WTC11 (cell line): ENCODE measurements around the gene PCDH9. TPM values are rescaled to one million over a fixed set of nuclear protein-coding genes. Genes with fewer than 3 reads are reported as not detected.

Experiments
- ATAC-seq: fragments of 200-7000 bp; cut with Tn5 transposase; 2 replicates; pipeline ENCODE4 v1.10.0; 2021; ENCODE audit warnings: mild to moderate bottlenecking, moderate library complexity
- CTCF ChIA-PET: fragments of 300-600 bp; sonication (Branson Sonifier 250); formaldehyde crosslinking; loops from one replicate; lab custom pipeline; 2021; ENCODE audit warnings: antibody characterized with exemption; lab: Charles Lee
- POLR2A ChIA-PET: fragments of 350-600 bp; sonication (Branson Sonifier 250); formaldehyde crosslinking; loops from one replicate; lab custom pipeline; 2021; ENCODE audit warnings: antibody characterized with exemption; lab: Charles Lee
- DNase-seq: peaks from one replicate; pipeline ENCODE4 v3.0.0; 2021; ENCODE audit warnings: low spot score
- H3K27ac Mint-ChIP-seq: 2 replicates; pipeline ENCODE4 v1.8.0; 2021; ENCODE audit warnings: mixed read lengths
- H3K27me3 Mint-ChIP-seq: 2 replicates; pipeline ENCODE4 v1.8.0; 2021; ENCODE audit warnings: low read depth, mild to moderate bottlenecking, moderate library complexity, mixed read lengths
- H3K36me3 Mint-ChIP-seq: 2 replicates; pipeline ENCODE4 v1.8.0; 2021; ENCODE audit warnings: mixed read lengths
- H3K4me1 Mint-ChIP-seq: 2 replicates; pipeline ENCODE4 v1.8.0; 2022; ENCODE audit warnings: mixed read lengths
- H3K4me3 Mint-ChIP-seq: 2 replicates; pipeline ENCODE4 v1.8.0; 2021; ENCODE audit warnings: mild to moderate bottlenecking, moderate library complexity, mixed read lengths
- H3K9me3 Mint-ChIP-seq: 2 replicates; pipeline ENCODE4 v1.8.0; 2021; ENCODE audit warnings: mixed read lengths
- CREB1 ChIP-seq: sonication (generic); formaldehyde crosslinking; IDR thresholded peaks from 2 replicates; pipeline ENCODE4 v1.8.0; 2023; ENCODE audit warnings: mild to moderate bottlenecking, missing genetic modification reagents
- E2F5 ChIP-seq: sonication (generic); formaldehyde crosslinking; IDR thresholded peaks from 2 replicates; pipeline ENCODE4 v1.8.1; 2022; ENCODE audit warnings: mild to moderate bottlenecking, moderate library complexity, missing genetic modification reagents
- GTF2I ChIP-seq: fragments of 250-450 bp; sonication (Bioruptor Pico); conservative IDR thresholded peaks from 2 replicates; pipeline ENCODE4 v1.4.0; 2021; ENCODE audit warnings: mild to moderate bottlenecking
- JUN ChIP-seq: sonication (generic); formaldehyde crosslinking; IDR thresholded peaks from 2 replicates; pipeline ENCODE4 v1.8.0; 2023; ENCODE audit warnings: mild to moderate bottlenecking, missing genetic modification reagents
- MXD4 ChIP-seq: fragments of 250-450 bp; sonication (Bioruptor Pico); IDR thresholded peaks from 2 replicates; pipeline ENCODE4 v1.8.0; 2021; ENCODE audit warnings: mild to moderate bottlenecking, moderate library complexity, borderline replicate concordance
- PREB ChIP-seq: sonication (generic); formaldehyde crosslinking; IDR thresholded peaks from 2 replicates; pipeline ENCODE4 v1.8.1; 2022; ENCODE audit warnings: mild to moderate bottlenecking, missing genetic modification reagents, moderate library complexity, borderline replicate concordance
- RELA ChIP-seq: sonication (generic); formaldehyde crosslinking; IDR thresholded peaks from 2 replicates; pipeline ENCODE4 v1.8.1; 2022; ENCODE audit warnings: missing genetic modification reagents, mild to moderate bottlenecking, borderline replicate concordance
- RORB ChIP-seq: fragments of 250-450 bp; sonication (Bioruptor Pico); IDR thresholded peaks from 2 replicates; pipeline ENCODE4 v1.9.0; 2021; ENCODE audit warnings: mild to moderate bottlenecking
- SMAD3 ChIP-seq: sonication (generic); formaldehyde crosslinking; IDR thresholded peaks from 2 replicates; pipeline ENCODE4 v1.8.0; 2022; ENCODE audit warnings: missing genetic modification reagents, mild to moderate bottlenecking, borderline replicate concordance
- SOX15 ChIP-seq: fragments of 250-450 bp; sonication (Bioruptor Pico); IDR thresholded peaks from 2 replicates; pipeline ENCODE4 v1.9.0; 2021; ENCODE audit warnings: mild to moderate bottlenecking
- USF1 ChIP-seq: sonication (generic); formaldehyde crosslinking; IDR thresholded peaks from 2 replicates; pipeline ENCODE4 v1.8.0; 2022; ENCODE audit warnings: mild to moderate bottlenecking, missing genetic modification reagents
- ZNF121 ChIP-seq: sonication (generic); formaldehyde crosslinking; IDR thresholded peaks from 2 replicates; pipeline ENCODE4 v1.8.0; 2023; ENCODE audit warnings: missing genetic modification reagents
- ZNF138 ChIP-seq: sonication (generic); formaldehyde crosslinking; conservative IDR thresholded peaks from 2 replicates; pipeline ENCODE4 v1.8.1; 2022; ENCODE audit warnings: mild to moderate bottlenecking, moderate library complexity, missing genetic modification reagents
- ZNF263 ChIP-seq: sonication (generic); formaldehyde crosslinking; IDR thresholded peaks from 2 replicates; pipeline ENCODE4 v1.8.1; 2022; ENCODE audit warnings: low read depth, mild to moderate bottlenecking, moderate library complexity, missing genetic modification reagents
- ZNF425 ChIP-seq: fragments of 250-450 bp; sonication (Bioruptor Pico); conservative IDR thresholded peaks from 2 replicates; pipeline ENCODE4 v1.9.0; 2021; ENCODE audit warnings: mild to moderate bottlenecking
- ZNF512 ChIP-seq: sonication (generic); formaldehyde crosslinking; IDR thresholded peaks from 2 replicates; pipeline ENCODE4 v1.8.1; 2022; ENCODE audit warnings: missing genetic modification reagents, borderline replicate concordance
- total RNA-seq: library from RNA; stranded (reverse); gene quantifications from 3 replicates; pipeline ENCODE4 v1.2.3, GENCODE V29; 2021
- TF ChIP-seq, protein P1 (sequence below): sonication (generic); formaldehyde crosslinking; IDR thresholded peaks from 2 replicates; pipeline ENCODE4 v1.8.1; 2023; ENCODE audit warnings: mild to moderate bottlenecking, missing genetic modification reagents, borderline replicate concordance

The PCDH9 gene
- total RNA-seq, 1 experiment from 2014 or later = 0.48 TPM

GRCh38 chr13:67004511-67004910 is 225.6 kb downstream of the PCDH9 start:
- ChIA-PET CTCF (interaction anchor here (1.0 kb wide), 1 partner anchor 10 kb away, joined by 5 read pairs; no protein-coding TSS in a partner anchor), POLR2A (interaction anchor here (0.7 kb wide), 2 partner anchors 131 to 748 kb away, joined by 4 read pairs; no protein-coding TSS in a partner anchor)
- ATAC-seq = no peak
- Mint-ChIP-seq H3K4me1 (peaks cover 3% of the 10 kb centered on the region), H3K27me3 (no peaks in the 10 kb centered on the region), H3K36me3 (no peaks in the 10 kb centered on the region), H3K27ac (no peak overlapping the region), H3K9me3 (no peaks in the 10 kb centered on the region), H3K4me3 (no peak overlapping the region)
- no peak for TF ChIP-seq ZNF138 (CRISPR knock-in tag)
- no peak for TF ChIP-seq SMAD3 (CRISPR knock-in tag)
- no peak for TF ChIP-seq ZNF425 (CRISPR knock-in tag)
- TF ChIP-seq RORB (CRISPR knock-in tag) = no peak
- TF ChIP-seq, protein P1, sequence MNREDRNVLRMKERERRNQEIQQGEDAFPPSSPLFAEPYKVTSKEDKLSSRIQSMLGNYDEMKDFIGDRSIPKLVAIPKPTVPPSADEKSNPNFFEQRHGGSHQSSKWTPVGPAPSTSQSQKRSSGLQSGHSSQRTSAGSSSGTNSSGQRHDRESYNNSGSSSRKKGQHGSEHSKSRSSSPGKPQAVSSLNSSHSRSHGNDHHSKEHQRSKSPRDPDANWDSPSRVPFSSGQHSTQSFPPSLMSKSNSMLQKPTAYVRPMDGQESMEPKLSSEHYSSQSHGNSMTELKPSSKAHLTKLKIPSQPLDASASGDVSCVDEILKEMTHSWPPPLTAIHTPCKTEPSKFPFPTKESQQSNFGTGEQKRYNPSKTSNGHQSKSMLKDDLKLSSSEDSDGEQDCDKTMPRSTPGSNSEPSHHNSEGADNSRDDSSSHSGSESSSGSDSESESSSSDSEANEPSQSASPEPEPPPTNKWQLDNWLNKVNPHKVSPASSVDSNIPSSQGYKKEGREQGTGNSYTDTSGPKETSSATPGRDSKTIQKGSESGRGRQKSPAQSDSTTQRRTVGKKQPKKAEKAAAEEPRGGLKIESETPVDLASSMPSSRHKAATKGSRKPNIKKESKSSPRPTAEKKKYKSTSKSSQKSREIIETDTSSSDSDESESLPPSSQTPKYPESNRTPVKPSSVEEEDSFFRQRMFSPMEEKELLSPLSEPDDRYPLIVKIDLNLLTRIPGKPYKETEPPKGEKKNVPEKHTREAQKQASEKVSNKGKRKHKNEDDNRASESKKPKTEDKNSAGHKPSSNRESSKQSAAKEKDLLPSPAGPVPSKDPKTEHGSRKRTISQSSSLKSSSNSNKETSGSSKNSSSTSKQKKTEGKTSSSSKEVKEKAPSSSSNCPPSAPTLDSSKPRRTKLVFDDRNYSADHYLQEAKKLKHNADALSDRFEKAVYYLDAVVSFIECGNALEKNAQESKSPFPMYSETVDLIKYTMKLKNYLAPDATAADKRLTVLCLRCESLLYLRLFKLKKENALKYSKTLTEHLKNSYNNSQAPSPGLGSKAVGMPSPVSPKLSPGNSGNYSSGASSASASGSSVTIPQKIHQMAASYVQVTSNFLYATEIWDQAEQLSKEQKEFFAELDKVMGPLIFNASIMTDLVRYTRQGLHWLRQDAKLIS (CRISPR knock-in tag) = no peak
- no peak for TF ChIP-seq RELA (CRISPR knock-in tag)
- no peak for TF ChIP-seq CREB1 (CRISPR knock-in tag)
- no peak for TF ChIP-seq ZNF263
- TF ChIP-seq PREB = no peak
- no peak for TF ChIP-seq GTF2I (CRISPR knock-in tag)
- no peak for TF ChIP-seq JUN (CRISPR knock-in tag)
- TF ChIP-seq MXD4 = no peak
- TF ChIP-seq E2F5 (CRISPR knock-in tag) = no peak
- no peak for TF ChIP-seq SOX15 (CRISPR knock-in tag)
- no peak for TF ChIP-seq USF1 (CRISPR knock-in tag)
- TF ChIP-seq ZNF512 (CRISPR knock-in tag) = no peak
- no peak for TF ChIP-seq ZNF121 (CRISPR knock-in tag)
- DNase-seq = no peak
